ENCODE measurements around the gene ICE1.

The ICE1 gene

GRCh38 chr5:5377780-5378179 lies 44.7 kb upstream of the ICE1 start:
- TF ChIP-seq POLR2AphosphoS5 (IDR thresholded peaks at IDR 0.05; ENCODE audit: low read depth, low read length) (no peak), SIN3A (IDR thresholded peaks at IDR 0.05; ENCODE audit: borderline replicate concordance, insufficient read depth, low read length) (no peak), TAF1 (IDR thresholded peaks at IDR 0.05; ENCODE audit: borderline replicate concordance, insufficient read depth, low read length) (no peak), REST (IDR thresholded peaks at IDR 0.05; ENCODE audit: insufficient read depth in 1 of 2, low read depth in 2 of 2, low read length in 2 of 2) (no peak), FOXP2 (optimal IDR thresholded peaks at IDR 0.05; ENCODE audit: borderline replicate concordance, extremely low read depth, extremely low read length, insufficient read depth) (no peak)

- no peak for TF ChIP-seq FOXP2 (optimal IDR thresholded peaks at IDR 0.05; ENCODE audit: borderline replicate concordance, extremely low read depth, extremely low read length, insufficient read depth)
Measured at GRCh38 chr5:5378531-5378930, 43.9 kb upstream of the ICE1 start.

- TF ChIP-seq REST (IDR thresholded peaks at IDR 0.05; ENCODE audit: insufficient read depth in 1 of 2, low read depth in 2 of 2, low read length in 2 of 2), result no peak
- TF ChIP-seq SIN3A (IDR thresholded peaks at IDR 0.05; ENCODE audit: borderline replicate concordance, insufficient read depth, low read length), result no peak
- TF ChIP-seq FOXP2 (optimal IDR thresholded peaks at IDR 0.05; ENCODE audit: borderline replicate concordance, extremely low read depth, extremely low read length, insufficient read depth), result no peak
Measured at GRCh38 chr5:5380298-5380697, 42.2 kb upstream of the ICE1 start.

- no peak for TF ChIP-seq FOXP2 (optimal IDR thresholded peaks at IDR 0.05; ENCODE audit: borderline replicate concordance, extremely low read depth, extremely low read length, insufficient read depth)
- no peak for TF ChIP-seq POLR2AphosphoS5 (IDR thresholded peaks at IDR 0.05; ENCODE audit: low read depth, low read length)
- TF ChIP-seq REST (IDR thresholded peaks at IDR 0.05; ENCODE audit: insufficient read depth in 1 of 2, low read depth in 2 of 2, low read length in 2 of 2), result no peak
- TF ChIP-seq SIN3A (IDR thresholded peaks at IDR 0.05; ENCODE audit: borderline replicate concordance, insufficient read depth, low read length), result no peak
- TF ChIP-seq TAF1 (IDR thresholded peaks at IDR 0.05; ENCODE audit: borderline replicate concordance, insufficient read depth, low read length), result no peak
Measured at GRCh38 chr5:5381310-5381913, 41.1 kb upstream of the ICE1 start.

GRCh38 chr5:5383461-5383860 lies 39.0 kb upstream of the ICE1 start:
- TF ChIP-seq TAF1 (IDR thresholded peaks at IDR 0.05; ENCODE audit: borderline replicate concordance, insufficient read depth, low read length) (no peak), FOXP2 (optimal IDR thresholded peaks at IDR 0.05; ENCODE audit: borderline replicate concordance, extremely low read depth, extremely low read length, insufficient read depth) (no peak), REST (IDR thresholded peaks at IDR 0.05; ENCODE audit: insufficient read depth in 1 of 2, low read depth in 2 of 2, low read length in 2 of 2) (no peak), POLR2AphosphoS5 (IDR thresholded peaks at IDR 0.05; ENCODE audit: low read depth, low read length) (no peak), SIN3A (IDR thresholded peaks at IDR 0.05; ENCODE audit: borderline replicate concordance, insufficient read depth, low read length) (no peak)
